ENCODE measurements around the gene RAB11FIP2.

RAB11FIP2 gene

DNA sequence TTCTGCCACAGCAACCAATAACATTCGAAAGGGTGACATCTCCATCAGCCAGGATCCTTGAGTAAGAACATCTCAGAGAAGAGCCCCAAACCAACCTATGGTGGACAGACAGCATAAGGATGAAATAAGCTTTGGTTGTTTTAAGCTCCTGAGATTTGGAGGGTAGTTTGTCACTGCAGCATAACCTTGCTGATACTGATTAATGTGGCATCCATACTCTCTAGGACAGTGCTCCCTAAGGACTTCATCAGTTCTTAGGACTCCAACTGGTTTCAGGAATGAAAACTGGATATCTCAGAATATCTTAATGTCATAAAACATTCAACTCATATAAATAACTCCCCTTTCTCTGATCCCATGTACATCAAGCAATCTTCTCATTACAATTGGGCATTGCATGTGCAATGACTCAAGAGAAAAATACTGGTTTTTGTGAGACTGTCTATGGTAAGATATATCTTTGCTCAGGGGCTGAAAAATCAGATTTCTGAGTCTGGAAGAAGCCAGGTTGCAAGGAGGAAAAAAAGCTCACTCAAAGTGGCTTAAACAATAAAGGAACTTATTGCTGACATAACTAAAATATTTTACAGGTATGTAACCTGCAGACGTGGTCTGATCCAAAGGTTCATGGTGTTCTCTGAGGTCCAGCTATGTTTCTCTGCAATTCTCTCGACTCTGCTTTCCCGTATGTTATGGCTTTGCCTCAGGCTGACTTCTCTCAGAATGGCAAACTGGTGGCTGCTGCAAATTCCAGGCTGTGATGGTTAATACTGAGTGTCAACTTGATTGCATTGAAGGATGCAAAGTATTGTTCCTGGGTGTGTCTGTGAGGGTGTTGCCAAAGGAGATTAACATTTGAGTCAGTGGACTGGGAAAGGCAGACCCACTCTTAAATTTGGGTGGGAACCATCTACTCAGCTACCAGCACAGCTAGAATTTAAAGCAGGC, 65.7 kb downstream of the RAB11FIP2 start:
- Histone ChIP-seq H3K27ac (ENCODE audit: low read depth, low read length) (no peak overlapping the region), H3K27me3 (ENCODE audit: control insufficient read depth in 1 of 2, insufficient read depth in 2 of 2, low read length in 2 of 2) (no peaks in the 10 kb centered on the region), H3K9me3 (ENCODE audit: low read length) (no peaks in the 10 kb centered on the region), H3K4me3 (ENCODE audit: low read depth in 1 of 2, low read length in 2 of 2) (no peak overlapping the region), H3K9ac (ENCODE audit: low read length) (no peak overlapping the region), H3K4me1 (ENCODE audit: insufficient read depth, low read length) (no peaks in the 10 kb centered on the region), H3K36me3 (ENCODE audit: insufficient read depth, low read length) (no peaks in the 10 kb centered on the region)

DNA sequence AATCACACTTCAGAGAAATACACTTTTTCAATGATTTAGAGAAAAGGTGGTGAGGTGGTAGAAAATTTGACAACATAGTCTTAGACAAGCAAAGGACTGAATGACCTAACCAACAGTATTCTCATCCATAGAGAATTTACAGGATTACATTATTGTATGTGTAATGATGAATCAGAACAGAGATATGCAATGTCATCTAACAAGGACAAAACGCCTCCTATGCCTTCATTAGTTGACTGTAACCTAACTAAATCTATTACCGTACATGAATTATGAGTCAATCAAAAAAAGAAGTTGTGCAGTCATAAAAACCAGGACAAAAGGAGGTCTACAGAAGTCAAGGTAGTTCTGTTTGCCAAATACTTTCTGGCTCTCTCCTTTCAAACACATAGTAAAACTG, 66.5 kb downstream of the RAB11FIP2 start:
- H3K27ac ChIP-seq (ENCODE audit: low read depth, low read length): no peak overlapping the region
- H3K9ac ChIP-seq (ENCODE audit: low read length): no peak overlapping the region
- H3K27me3 ChIP-seq (ENCODE audit: control insufficient read depth in 1 of 2, insufficient read depth in 2 of 2, low read length in 2 of 2): no peaks in the 10 kb centered on the region
- H3K4me3 ChIP-seq (ENCODE audit: low read depth in 1 of 2, low read length in 2 of 2): no peak overlapping the region
- H3K9me3 ChIP-seq (ENCODE audit: low read length): no peaks in the 10 kb centered on the region
- H3K4me1 ChIP-seq (ENCODE audit: insufficient read depth, low read length): no peaks in the 10 kb centered on the region
- no peaks in the 10 kb centered on the region for H3K36me3 ChIP-seq (ENCODE audit: insufficient read depth, low read length)

DNA sequence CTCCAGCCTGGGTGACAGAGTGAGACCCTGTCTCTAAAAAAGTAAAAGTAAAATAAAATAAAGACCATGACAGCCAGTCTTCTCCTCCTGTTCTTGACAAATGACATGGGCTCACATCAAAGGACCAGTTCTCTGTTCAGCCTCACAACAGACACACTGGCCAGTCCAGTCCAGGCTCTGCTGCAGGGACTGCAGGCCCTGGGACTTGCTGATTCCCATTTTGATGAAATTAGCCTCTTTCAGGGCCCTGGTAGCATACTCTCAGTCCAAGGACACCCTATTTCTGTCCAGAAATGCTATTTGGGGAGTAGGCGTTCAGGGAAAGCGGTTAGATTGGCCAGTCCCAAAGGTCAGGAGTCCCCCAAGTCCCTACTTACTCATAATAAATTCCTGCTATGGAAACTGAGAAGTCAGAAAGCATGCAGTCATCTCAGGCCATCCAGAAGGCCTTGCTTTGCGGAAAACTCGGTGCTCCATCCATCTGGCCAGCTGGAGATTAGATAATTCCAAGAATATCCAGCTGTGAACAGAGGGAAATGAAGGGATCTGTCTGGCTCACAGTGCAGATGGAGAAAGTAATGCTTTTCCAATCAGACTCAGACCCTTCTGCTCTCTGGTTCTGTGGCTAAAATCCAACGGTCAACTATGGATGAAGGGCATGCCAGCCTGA, 74.4 kb downstream of the RAB11FIP2 start:
- no peak overlapping the region for H3K27ac ChIP-seq (ENCODE audit: low read depth, low read length)
- no peaks in the 10 kb centered on the region for H3K27me3 ChIP-seq (ENCODE audit: control insufficient read depth in 1 of 2, insufficient read depth in 2 of 2, low read length in 2 of 2)
- H3K36me3 ChIP-seq (ENCODE audit: insufficient read depth, low read length): no peaks in the 10 kb centered on the region
- H3K9me3 ChIP-seq (ENCODE audit: low read length): no peaks in the 10 kb centered on the region
- H3K4me3 ChIP-seq (ENCODE audit: low read depth in 1 of 2, low read length in 2 of 2): no peak overlapping the region
- H3K9ac ChIP-seq (ENCODE audit: low read length): no peak overlapping the region
- no peaks in the 10 kb centered on the region for H3K4me1 ChIP-seq (ENCODE audit: insufficient read depth, low read length)

DNA sequence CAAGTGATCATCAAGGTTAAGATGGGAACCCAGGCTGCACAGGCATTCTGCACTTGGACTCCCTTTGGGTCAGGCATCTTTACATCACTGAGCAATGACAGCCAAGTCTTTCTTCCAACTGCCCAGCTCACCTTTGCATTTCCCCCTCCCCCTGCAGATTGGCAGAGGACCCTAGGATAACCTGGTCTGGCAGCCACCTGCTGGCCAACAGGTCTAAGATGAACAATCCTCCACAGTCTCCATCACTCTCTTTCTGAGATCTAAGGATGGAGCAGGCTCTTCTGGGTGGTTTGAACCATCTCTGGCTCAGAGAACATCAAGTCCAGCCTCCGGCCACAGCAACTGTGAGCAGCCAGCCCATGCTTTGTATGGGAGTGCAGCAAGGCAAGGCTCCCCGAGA, 75.8 kb downstream of the RAB11FIP2 start:
- Histone ChIP-seq H3K27me3 (ENCODE audit: control insufficient read depth in 1 of 2, insufficient read depth in 2 of 2, low read length in 2 of 2) (no peaks in the 10 kb centered on the region), H3K27ac (ENCODE audit: low read depth, low read length) (no peak overlapping the region), H3K9ac (ENCODE audit: low read length) (no peak overlapping the region), H3K36me3 (ENCODE audit: insufficient read depth, low read length) (no peaks in the 10 kb centered on the region), H3K4me1 (ENCODE audit: insufficient read depth, low read length) (no peaks in the 10 kb centered on the region), H3K9me3 (ENCODE audit: low read length) (no peaks in the 10 kb centered on the region), H3K4me3 (ENCODE audit: low read depth in 1 of 2, low read length in 2 of 2) (no peak overlapping the region)

DNA sequence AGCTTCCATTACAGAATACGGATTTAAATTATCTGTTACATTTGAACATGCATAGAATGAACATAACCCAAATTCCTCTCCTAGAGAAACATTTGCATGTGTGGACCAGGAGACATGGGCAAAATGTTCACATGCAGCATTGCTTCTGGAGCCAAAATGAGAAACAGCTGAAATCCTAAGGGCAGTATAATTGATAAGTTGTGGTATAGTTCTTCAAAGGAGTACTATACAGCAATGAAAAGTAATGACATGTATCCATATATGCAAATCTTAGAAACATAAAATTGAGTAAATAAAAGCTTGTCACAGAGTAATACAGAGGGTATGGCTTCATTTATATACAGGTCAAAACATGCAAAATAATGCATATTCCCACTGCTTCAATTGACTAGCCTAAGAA, 77.1 kb downstream of the RAB11FIP2 start:
- Histone ChIP-seq H3K4me1 (ENCODE audit: insufficient read depth, low read length) (no peaks in the 10 kb centered on the region), H3K27me3 (ENCODE audit: control insufficient read depth in 1 of 2, insufficient read depth in 2 of 2, low read length in 2 of 2) (no peaks in the 10 kb centered on the region), H3K4me3 (ENCODE audit: low read depth in 1 of 2, low read length in 2 of 2) (no peak overlapping the region), H3K9me3 (ENCODE audit: low read length) (no peaks in the 10 kb centered on the region), H3K36me3 (ENCODE audit: insufficient read depth, low read length) (no peaks in the 10 kb centered on the region), H3K9ac (ENCODE audit: low read length) (no peak overlapping the region), H3K27ac (ENCODE audit: low read depth, low read length) (no peak overlapping the region)

DNA sequence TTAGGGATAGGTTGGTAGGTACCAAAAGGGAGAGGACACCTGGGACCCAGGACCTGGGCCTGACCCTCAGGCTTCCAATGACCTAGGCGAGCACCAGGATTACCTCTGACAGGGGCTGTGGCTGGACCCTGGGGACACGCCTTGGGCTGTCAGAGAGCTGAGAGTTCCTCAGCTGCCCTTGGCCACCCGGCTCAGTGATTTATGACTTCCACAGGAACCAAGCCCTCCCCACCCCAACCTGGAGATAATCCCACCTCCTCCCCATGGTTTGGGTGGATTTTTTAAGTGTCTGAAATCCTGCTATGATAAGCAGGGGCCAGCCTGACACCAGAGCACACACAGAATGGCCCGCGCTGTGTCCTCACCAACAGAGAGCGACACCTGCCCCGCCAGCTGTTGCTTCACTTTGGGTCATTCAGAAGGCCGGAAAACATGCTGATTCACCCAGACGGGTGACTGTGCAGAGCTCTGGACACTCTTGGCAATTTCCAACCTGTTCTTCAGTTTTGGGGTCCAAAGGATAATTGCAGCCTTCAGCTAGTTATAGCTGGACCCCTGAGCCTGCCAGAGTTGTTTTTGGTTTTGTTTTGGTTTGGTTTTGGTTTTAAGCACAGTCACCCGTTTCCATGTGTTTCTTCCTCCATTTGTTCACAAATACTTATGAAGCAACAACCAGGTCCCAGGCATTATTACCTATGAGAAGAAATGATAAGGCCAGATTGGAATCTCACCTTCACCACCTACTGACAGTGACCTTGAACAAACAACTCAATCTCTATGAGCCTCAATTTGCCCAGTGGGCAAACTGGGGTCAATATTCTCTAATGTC, 78.2 kb downstream of the RAB11FIP2 start:
- Histone ChIP-seq H3K9ac (ENCODE audit: low read length) (no peak overlapping the region), H3K36me3 (ENCODE audit: insufficient read depth, low read length) (no peaks in the 10 kb centered on the region), H3K4me3 (ENCODE audit: low read depth in 1 of 2, low read length in 2 of 2) (no peak overlapping the region), H3K4me1 (ENCODE audit: insufficient read depth, low read length) (no peaks in the 10 kb centered on the region), H3K27ac (ENCODE audit: low read depth, low read length) (no peak overlapping the region), H3K9me3 (ENCODE audit: low read length) (no peaks in the 10 kb centered on the region), H3K27me3 (ENCODE audit: control insufficient read depth in 1 of 2, insufficient read depth in 2 of 2, low read length in 2 of 2) (no peaks in the 10 kb centered on the region)

DNA sequence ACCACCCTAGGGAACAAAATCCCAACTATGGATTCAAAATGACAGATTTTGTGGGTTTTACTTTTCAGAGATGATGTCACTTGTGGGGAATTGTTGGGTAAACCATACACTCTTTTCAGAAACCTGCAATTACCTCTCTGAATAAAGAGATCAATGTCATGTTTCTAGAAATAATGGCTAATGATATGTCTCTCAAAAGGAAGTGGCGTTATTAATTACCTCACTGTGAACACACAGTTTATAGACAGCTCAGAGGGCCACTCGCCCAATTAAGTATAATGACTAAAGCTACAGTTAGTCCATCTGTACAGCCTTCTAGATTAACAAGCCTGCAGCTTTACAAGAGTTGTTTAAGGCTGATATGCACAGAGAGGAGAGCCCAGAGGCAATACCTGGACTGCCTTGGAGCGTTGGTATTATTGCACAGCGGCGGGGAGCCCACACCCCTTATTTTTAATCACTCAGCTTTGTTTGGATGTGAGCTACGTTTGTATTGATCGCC, 79.5 kb downstream of the RAB11FIP2 start:
- no peaks in the 10 kb centered on the region for H3K36me3 ChIP-seq (ENCODE audit: insufficient read depth, low read length)
- no peaks in the 10 kb centered on the region for H3K27me3 ChIP-seq (ENCODE audit: control insufficient read depth in 1 of 2, insufficient read depth in 2 of 2, low read length in 2 of 2)
- no peaks in the 10 kb centered on the region for H3K4me1 ChIP-seq (ENCODE audit: insufficient read depth, low read length)
- H3K9me3 ChIP-seq (ENCODE audit: low read length): no peaks in the 10 kb centered on the region
- no peak overlapping the region for H3K9ac ChIP-seq (ENCODE audit: low read length)
- H3K4me3 ChIP-seq (ENCODE audit: low read depth in 1 of 2, low read length in 2 of 2): no peak overlapping the region
- no peak overlapping the region for H3K27ac ChIP-seq (ENCODE audit: low read depth, low read length)

DNA sequence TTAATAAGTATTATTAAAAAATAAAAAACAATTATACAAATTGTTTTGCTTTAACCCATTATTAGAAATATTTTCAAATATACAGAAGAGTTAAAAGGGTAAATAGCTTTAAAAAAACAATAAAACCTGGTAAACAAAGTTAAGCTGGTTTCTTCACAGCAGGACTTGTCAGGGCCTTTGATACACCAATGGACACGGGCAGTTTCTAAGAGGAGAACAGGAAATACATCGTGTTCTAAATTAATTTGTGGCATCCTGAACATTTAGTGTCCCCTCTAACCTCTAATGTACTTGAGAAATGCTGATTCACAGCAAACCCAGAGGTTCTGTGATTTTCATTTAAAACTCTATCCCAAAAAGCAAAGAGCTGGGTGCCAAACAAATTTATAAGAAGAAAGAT, 80.8 kb downstream of the RAB11FIP2 start:
- no peaks in the 10 kb centered on the region for H3K4me1 ChIP-seq (ENCODE audit: insufficient read depth, low read length)
- no peak overlapping the region for H3K27ac ChIP-seq (ENCODE audit: low read depth, low read length)
- no peaks in the 10 kb centered on the region for H3K9me3 ChIP-seq (ENCODE audit: low read length)
- H3K27me3 ChIP-seq (ENCODE audit: control insufficient read depth in 1 of 2, insufficient read depth in 2 of 2, low read length in 2 of 2): no peaks in the 10 kb centered on the region
- H3K36me3 ChIP-seq (ENCODE audit: insufficient read depth, low read length): no peaks in the 10 kb centered on the region
- H3K9ac ChIP-seq (ENCODE audit: low read length): no peak overlapping the region
- H3K4me3 ChIP-seq (ENCODE audit: low read depth in 1 of 2, low read length in 2 of 2): no peak overlapping the region

DNA sequence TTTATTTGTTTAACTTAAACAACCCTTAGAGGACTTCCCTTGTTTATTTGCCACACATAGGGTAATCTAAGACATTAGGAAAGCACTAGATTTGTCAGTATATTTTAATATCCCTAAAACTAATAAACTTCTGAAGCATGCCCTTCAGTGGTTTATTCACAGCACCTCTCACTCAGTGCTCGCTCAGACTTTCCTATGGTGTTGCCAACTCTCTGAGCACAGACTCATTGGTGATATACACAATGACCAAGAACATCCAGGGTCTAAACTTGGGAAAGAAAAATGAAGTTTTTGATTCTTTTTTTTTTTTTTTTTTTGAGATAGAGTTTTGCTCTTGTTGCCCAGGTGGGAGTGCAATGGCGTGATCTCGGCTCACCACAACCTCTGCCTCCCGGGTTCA, 82.2 kb downstream of the RAB11FIP2 start:
- no peak overlapping the region for H3K4me3 ChIP-seq (ENCODE audit: low read depth in 1 of 2, low read length in 2 of 2)
- H3K9me3 ChIP-seq (ENCODE audit: low read length): no peaks in the 10 kb centered on the region
- H3K9ac ChIP-seq (ENCODE audit: low read length): no peak overlapping the region
- H3K4me1 ChIP-seq (ENCODE audit: insufficient read depth, low read length): no peaks in the 10 kb centered on the region
- no peaks in the 10 kb centered on the region for H3K36me3 ChIP-seq (ENCODE audit: insufficient read depth, low read length)
- no peak overlapping the region for H3K27ac ChIP-seq (ENCODE audit: low read depth, low read length)
- no peaks in the 10 kb centered on the region for H3K27me3 ChIP-seq (ENCODE audit: control insufficient read depth in 1 of 2, insufficient read depth in 2 of 2, low read length in 2 of 2)

DNA sequence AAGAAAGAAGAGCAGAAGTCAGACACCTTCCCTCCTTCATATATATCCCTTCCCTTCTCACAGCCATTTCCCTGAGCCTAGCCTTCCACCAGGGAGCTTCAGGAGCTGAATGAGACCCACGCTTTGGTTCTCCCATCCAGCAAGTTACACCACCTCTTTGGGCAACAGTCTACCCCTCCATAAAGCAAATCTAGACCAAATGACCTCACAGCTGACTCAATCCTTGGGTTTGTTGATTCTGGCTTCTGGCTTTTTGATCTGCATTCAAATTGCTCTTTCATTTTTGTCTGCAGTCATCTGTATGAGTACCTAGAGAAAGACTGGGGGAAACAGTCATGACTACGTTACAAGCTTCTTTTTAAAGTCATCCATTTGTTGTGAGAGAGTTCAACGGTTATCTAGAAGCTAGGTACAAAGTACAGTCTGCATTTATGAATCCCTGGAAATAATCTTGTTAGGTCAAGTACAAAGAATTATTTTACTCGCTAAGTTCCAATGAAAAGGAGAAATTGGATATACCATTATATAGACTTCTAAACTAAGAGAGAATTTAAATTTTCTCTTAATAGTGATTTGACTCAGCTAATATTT, 86.3 kb downstream of the RAB11FIP2 start:
- Histone ChIP-seq H3K4me1 (ENCODE audit: insufficient read depth, low read length) (no peaks in the 10 kb centered on the region), H3K36me3 (ENCODE audit: insufficient read depth, low read length) (no peaks in the 10 kb centered on the region), H3K27ac (ENCODE audit: low read depth, low read length) (no peak overlapping the region), H3K27me3 (ENCODE audit: control insufficient read depth in 1 of 2, insufficient read depth in 2 of 2, low read length in 2 of 2) (no peaks in the 10 kb centered on the region), H3K4me3 (ENCODE audit: low read depth in 1 of 2, low read length in 2 of 2) (no peak overlapping the region), H3K9me3 (ENCODE audit: low read length) (no peaks in the 10 kb centered on the region), H3K9ac (ENCODE audit: low read length) (no peak overlapping the region)

DNA sequence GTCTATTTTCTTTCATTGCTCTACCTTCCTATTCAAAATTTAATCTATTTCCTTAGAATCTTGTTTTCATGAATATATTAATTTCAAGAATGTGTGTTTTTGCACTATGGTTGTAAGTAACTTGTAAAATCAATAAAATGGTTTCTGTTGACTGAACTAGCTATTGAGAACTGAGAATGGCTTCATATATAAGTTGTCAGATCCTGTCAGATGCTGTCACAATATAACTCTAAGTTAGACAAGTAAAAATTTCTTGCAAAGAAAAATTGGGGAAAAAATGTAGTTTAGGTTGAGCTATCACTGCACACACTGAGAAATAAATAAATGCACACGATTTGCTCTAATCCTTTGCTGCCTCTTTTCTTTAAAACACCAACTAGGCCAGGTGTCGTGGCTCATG, 89.8 kb downstream of the RAB11FIP2 start:
- Histone ChIP-seq H3K36me3 (ENCODE audit: insufficient read depth, low read length) (no peaks in the 10 kb centered on the region), H3K9ac (ENCODE audit: low read length) (no peak overlapping the region), H3K9me3 (ENCODE audit: low read length) (no peaks in the 10 kb centered on the region), H3K27me3 (ENCODE audit: control insufficient read depth in 1 of 2, insufficient read depth in 2 of 2, low read length in 2 of 2) (no peaks in the 10 kb centered on the region), H3K27ac (ENCODE audit: low read depth, low read length) (no peak overlapping the region), H3K4me1 (ENCODE audit: insufficient read depth, low read length) (no peaks in the 10 kb centered on the region), H3K4me3 (ENCODE audit: low read depth in 1 of 2, low read length in 2 of 2) (no peak overlapping the region)
